HL-60 (cell line): Measurements from ENCODE around the gene AXIN1.
A peak's percentile ranks its signal among the peaks of the same experiment; 100 is the strongest.
"Not testable (repeated sequence)": the region's sequence is repeated elsewhere in the genome, so short reads cannot be mapped to it uniquely, and the experiment has no call there.

Source experiments
- DNase-seq, 2 experiments: peaks; one replicate each; pipeline ENCODE4 v3.0.0-alpha.2; 2010 to 2020; ENCODE audit warnings: low read depth in 1 of 2, low spot score in 1 of 2
- H3K27ac ChIP-seq: fragments of 250-450 bp; sonication (Bioruptor Pico); replicated peaks from 2 replicates; pipeline ENCODE4 v1.5.1; 2020; ENCODE audit warnings: mild to moderate bottlenecking, moderate library complexity
- H3K27me3 ChIP-seq: fragments of 250-450 bp; sonication (Bioruptor Pico); 2 replicates; pipeline ENCODE4 v1.5.1; 2021; ENCODE audit warnings: mild to moderate bottlenecking, moderate library complexity; ENCODE audit not compliant: insufficient read depth, poor library complexity, severe bottlenecking
- H3K4me3 ChIP-seq: replicated peaks from 2 replicates; pipeline ENCODE4 v1.5.1; 2011; ENCODE audit warnings: mild to moderate bottlenecking, control low read depth, low read length; ENCODE audit not compliant: insufficient read depth
- CTCF ChIP-seq: IDR thresholded peaks from one replicate; pipeline ENCODE4 v1.5.1; 2011; ENCODE audit warnings: low read length, control low read depth, inconsistent platforms; ENCODE audit not compliant: insufficient read depth
- GABPA ChIP-seq: IDR thresholded peaks from 2 replicates; pipeline ENCODE4 v1.6.1; 2012; ENCODE audit warnings: low read depth
- POLR2AphosphoS5 ChIP-seq: IDR thresholded peaks from 2 replicates; pipeline ENCODE4 v1.6.1; 2012; ENCODE audit warnings: low read depth
- REST ChIP-seq: IDR thresholded peaks from 2 replicates; pipeline ENCODE4 v1.6.1; 2012; ENCODE audit warnings: low read depth; ENCODE audit not compliant: insufficient replicate concordance
- SPI1 ChIP-seq: IDR thresholded peaks from 2 replicates; pipeline ENCODE4 v1.6.1; 2012; ENCODE audit warnings: low read depth, mild to moderate bottlenecking, borderline replicate concordance

AXIN1 gene

GRCh38 chr16:346587-346986, 5.9 kb downstream of the AXIN1 start:
- no peak for TF ChIP-seq REST
- TF ChIP-seq GABPA, result no peak
- TF ChIP-seq POLR2AphosphoS5, result no peak
- TF ChIP-seq CTCF, result no peak
- no peak for TF ChIP-seq SPI1

GRCh38 chr16:345772-346171, 6.8 kb downstream of the AXIN1 start:
- Histone ChIP-seq H3K27ac (no peak overlapping the region), H3K4me3 (no peak overlapping the region), H3K27me3 (no peaks in the 10 kb centered on the region)
- TF ChIP-seq CTCF, result no peak
- TF ChIP-seq SPI1, result no peak
- no peak for TF ChIP-seq POLR2AphosphoS5
- TF ChIP-seq REST, result no peak
- TF ChIP-seq GABPA, result no peak
- no peak for DNase-seq

More at GRCh38 chr16:346587-346986, 5.9 kb downstream of the AXIN1 start:
- Histone ChIP-seq H3K27me3 (no peaks in the 10 kb centered on the region), H3K27ac (no peak overlapping the region), H3K4me3 (no peak overlapping the region)
- DNase-seq, result no peak

- Histone ChIP-seq H3K4me3 (no peak overlapping the region), H3K27ac (peak overlapping the region; percentile 2)
- TF ChIP-seq CTCF (no peak), REST (no peak), GABPA (no peak), POLR2AphosphoS5 (peak; percentile 88), SPI1 (no peak)
These were observed 9.9 kb downstream of the AXIN1 start for GRCh38 chr16:342455-343213.

GRCh38 chr16:341974-342336, 10.6 kb downstream of the AXIN1 start:
- not testable (repeated sequence) for H3K27ac ChIP-seq, H3K4me3 ChIP-seq, H3K27me3 ChIP-seq, DNase-seq

More at GRCh38 chr16:342455-343213, 9.9 kb downstream of the AXIN1 start:
- H3K27me3 ChIP-seq, result no peaks in the 10 kb centered on the region
- DNase-seq, result peak in 1 of 2 experiments; percentile 88

GRCh38 chr16:341095-341973, 11.2 kb downstream of the AXIN1 start:
- not testable (repeated sequence) for H3K27me3 ChIP-seq, DNase-seq
- H3K27ac ChIP-seq, result peak overlapping the region; percentile 94

More at GRCh38 chr16:341095-341973, 11.2 kb downstream of the AXIN1 start:
- not testable (repeated sequence) for H3K4me3 ChIP-seq
